Natural killer cell (primary cell): ENCODE data around the gene NEMP2. TPM values are rescaled to one million over a fixed set of nuclear protein-coding genes. Genes with fewer than 3 reads are reported as not detected.

Experiments used
- ATAC-seq, 3 donors: fragments of 150-1000 bp in 2 of 3; fragments of 200-7000 bp in 1 of 3; cut with Tn5 transposase; 1 replicate in 1 of 3; 2 replicates in 2 of 3; pipeline ENCODE4 v1.10.0; 2021; ENCODE audit warnings: mild to moderate bottlenecking in 2 of 3, moderate library complexity in 2 of 3
- DNase-seq, 2 donors: peaks; one replicate each; pipeline versions ENCODE4 v3.0.0 to v3.0.0-alpha.2; 2013 to 2021; ENCODE audit warnings: mixed read lengths in 1 of 2
- H3K27ac ChIP-seq: one replicate; pipeline ENCODE4 v1.5.1; 2013; ENCODE audit warnings: mild to moderate bottlenecking, low read length
- H3K27me3 ChIP-seq: one replicate; pipeline ENCODE4 v1.6.1; 2013; ENCODE audit warnings: low read length; ENCODE audit not compliant: control insufficient read depth, insufficient read depth
- H3K36me3 ChIP-seq: one replicate; pipeline ENCODE4 v1.6.1; 2013; ENCODE audit warnings: low read length; ENCODE audit not compliant: control insufficient read depth, insufficient read depth
- H3K4me1 ChIP-seq: one replicate; pipeline ENCODE4 v1.6.1; 2013; ENCODE audit warnings: low read length; ENCODE audit not compliant: control insufficient read depth, insufficient read depth
- H3K4me3 ChIP-seq: one replicate; pipeline ENCODE4 v1.5.1; 2013; ENCODE audit warnings: low read length
- H3K9me3 ChIP-seq: one replicate; pipeline ENCODE4 v1.6.1; 2013; ENCODE audit warnings: low read length; ENCODE audit not compliant: control insufficient read depth, insufficient read depth
- H3K27ac Mint-ChIP-seq, 2 donors: one replicate each; pipeline ENCODE4 v1.8.0; 2022; ENCODE audit warnings: mild to moderate bottlenecking in 2 of 2, mixed read lengths in 2 of 2, moderate library complexity in 1 of 2
- H3K27me3 Mint-ChIP-seq, 2 donors: one replicate each; pipeline ENCODE4 v1.8.0; 2022; ENCODE audit warnings: low read depth in 2 of 2, mixed read lengths in 2 of 2
- H3K36me3 Mint-ChIP-seq: one replicate; pipeline ENCODE4 v1.8.0; 2022; ENCODE audit warnings: mixed read lengths
- H3K4me1 Mint-ChIP-seq, 2 donors: one replicate each; pipeline ENCODE4 v1.8.0; 2022; ENCODE audit warnings: mixed read lengths in 2 of 2
- H3K4me3 Mint-ChIP-seq: one replicate; pipeline ENCODE4 v1.8.0; 2022; ENCODE audit warnings: mild to moderate bottlenecking, moderate library complexity, mixed read lengths
- H3K9me3 Mint-ChIP-seq, 2 donors: one replicate each; pipeline ENCODE4 v1.8.0; 2022; ENCODE audit warnings: mixed read lengths in 2 of 2
- WGBS: methylation state at CpG from one replicate; pipeline ENCODE4 v1.1.7; 2013; ENCODE audit warnings: missing lambda C conversion rate; ENCODE audit not compliant: insufficient coverage; 5-methylcytosine and 5-hydroxymethylcytosine counted together
- intact Hi-C: fragments of 100-400 bp; cut with micrococcal nuclease; formaldehyde crosslinking; loops from one replicate; pipeline ENCODE4 v1.14.2; 2022
- total RNA-seq, 4 donors: library from RNA; stranded (reverse); fragments of 120-200 nt in 1 of 4; gene quantifications; one replicate each; pipeline versions ENCODE4 v1.2.3 to v1.2.4, GENCODE V29; 2013 to 2022
- TF ChIP-seq, protein P1 (sequence below): fragments of 200-600 bp; IDR thresholded peaks from one replicate; pipeline ENCODE4 v1.8.0; 2022; ENCODE audit warnings: antibody characterized with exemption

Gene NEMP2
- total RNA-seq, 3 donors from 2014 or later (not counting 1 experiment from before 2014, with no cell fraction given): 17.2 to 21.0 (median 18.3) TPM

DNA sequence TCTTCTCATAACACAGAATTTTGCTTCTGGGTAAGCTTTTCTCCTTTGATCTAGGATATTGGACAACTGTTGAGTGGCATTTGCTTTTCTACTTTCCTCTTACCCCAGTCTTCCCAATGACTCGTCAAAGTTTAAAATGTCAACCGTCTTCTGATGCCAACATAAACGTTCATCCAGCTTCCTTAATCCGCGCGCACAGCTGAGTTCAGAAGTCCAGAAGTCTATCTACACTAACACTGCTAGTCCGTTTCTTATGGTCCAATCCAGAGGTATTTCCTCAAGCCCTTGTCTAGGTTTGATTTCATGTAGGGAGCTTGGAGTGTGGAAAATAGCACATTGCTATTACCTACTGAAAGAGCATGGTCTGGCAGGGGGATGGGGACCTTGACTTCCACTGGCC lies 77.7 kb downstream of the NEMP2 start:
- 95% methylated on average over 6 of the region's 7 CpGs for WGBS
- peaks cover 54 to 57% of the 10 kb centered on the region in 2 donors for H3K4me1 Mint-ChIP-seq
- DNase-seq: no peak
- Histone ChIP-seq H3K9me3 (no peaks in the 10 kb centered on the region), H3K36me3 (peaks cover 13% of the 10 kb centered on the region), H3K27me3 (no peaks in the 10 kb centered on the region), H3K4me3 (no peak overlapping the region), H3K4me1 (no peaks in the 10 kb centered on the region), H3K27ac (no peak overlapping the region)
- no peaks in the 10 kb centered on the region for H3K9me3 Mint-ChIP-seq
- no peaks in the 10 kb centered on the region for H3K27me3 Mint-ChIP-seq
- TF ChIP-seq, protein P1, sequence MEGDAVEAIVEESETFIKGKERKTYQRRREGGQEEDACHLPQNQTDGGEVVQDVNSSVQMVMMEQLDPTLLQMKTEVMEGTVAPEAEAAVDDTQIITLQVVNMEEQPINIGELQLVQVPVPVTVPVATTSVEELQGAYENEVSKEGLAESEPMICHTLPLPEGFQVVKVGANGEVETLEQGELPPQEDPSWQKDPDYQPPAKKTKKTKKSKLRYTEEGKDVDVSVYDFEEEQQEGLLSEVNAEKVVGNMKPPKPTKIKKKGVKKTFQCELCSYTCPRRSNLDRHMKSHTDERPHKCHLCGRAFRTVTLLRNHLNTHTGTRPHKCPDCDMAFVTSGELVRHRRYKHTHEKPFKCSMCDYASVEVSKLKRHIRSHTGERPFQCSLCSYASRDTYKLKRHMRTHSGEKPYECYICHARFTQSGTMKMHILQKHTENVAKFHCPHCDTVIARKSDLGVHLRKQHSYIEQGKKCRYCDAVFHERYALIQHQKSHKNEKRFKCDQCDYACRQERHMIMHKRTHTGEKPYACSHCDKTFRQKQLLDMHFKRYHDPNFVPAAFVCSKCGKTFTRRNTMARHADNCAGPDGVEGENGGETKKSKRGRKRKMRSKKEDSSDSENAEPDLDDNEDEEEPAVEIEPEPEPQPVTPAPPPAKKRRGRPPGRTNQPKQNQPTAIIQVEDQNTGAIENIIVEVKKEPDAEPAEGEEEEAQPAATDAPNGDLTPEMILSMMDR: no peak
- H3K4me3 Mint-ChIP-seq: no peak overlapping the region
- no peaks in the 10 kb centered on the region for H3K36me3 Mint-ChIP-seq
- ATAC-seq: no peak
- H3K27ac Mint-ChIP-seq: no peak overlapping the region
- intact Hi-C loops: no loop called here

DNA sequence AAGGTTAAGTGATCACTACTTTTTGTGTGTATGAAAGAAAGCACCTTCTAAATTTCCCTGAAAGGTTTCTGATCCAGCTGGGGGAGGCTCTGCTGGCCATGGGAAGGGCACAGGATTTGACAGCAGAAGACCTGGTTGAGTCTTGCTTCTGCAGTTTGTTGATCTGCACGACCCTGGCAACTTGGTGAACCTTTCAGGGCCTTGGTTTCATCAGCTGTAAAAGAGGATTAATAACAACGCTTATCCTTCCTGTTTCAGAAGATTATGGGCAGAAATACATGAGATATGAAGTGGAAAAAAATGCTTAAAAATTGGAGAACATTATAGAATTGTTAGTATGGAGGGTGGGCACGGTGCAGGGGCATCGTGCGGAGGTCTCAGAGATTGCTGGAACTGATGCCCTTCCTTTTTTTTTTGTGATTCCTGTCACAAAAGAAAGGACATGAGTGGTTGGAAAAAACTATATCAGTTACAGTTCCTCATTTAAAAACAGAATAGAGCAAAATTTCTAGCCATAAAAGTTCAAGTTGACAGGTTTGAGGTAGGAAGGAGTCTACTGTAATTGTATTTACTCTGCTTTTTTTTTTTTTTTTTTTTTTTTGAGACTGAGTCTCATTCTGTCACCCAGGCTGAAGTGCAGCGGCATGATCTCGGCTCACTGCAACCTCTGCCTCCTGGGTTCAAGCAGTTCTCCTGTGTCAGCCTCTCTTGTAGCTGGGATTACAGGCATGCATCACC lies 79.0 kb downstream of the NEMP2 start:
- H3K36me3 ChIP-seq: peaks cover 13% of the 10 kb centered on the region
- DNase-seq: no peak
- Mint-ChIP-seq H3K27me3 (no peaks in the 10 kb centered on the region), H3K9me3 (no peaks in the 10 kb centered on the region), H3K27ac (peak overlapping the region in 1 of 2 donors; percentile 44), H3K4me3 (no peak overlapping the region), H3K4me1 (peaks cover 61% of the 10 kb centered on the region in 2 donors), H3K36me3 (no peaks in the 10 kb centered on the region)
- H3K27me3 ChIP-seq: no peaks in the 10 kb centered on the region
- WGBS: 87% methylated on average over 7 of the region's 7 CpGs
- no peak overlapping the region for H3K27ac ChIP-seq
- H3K9me3 ChIP-seq: no peaks in the 10 kb centered on the region
- no peaks in the 10 kb centered on the region for H3K4me1 ChIP-seq
- no peak overlapping the region for H3K4me3 ChIP-seq
- intact Hi-C loops: no loop called here
- TF ChIP-seq, protein P1: no peak
- no peak for ATAC-seq

DNA sequence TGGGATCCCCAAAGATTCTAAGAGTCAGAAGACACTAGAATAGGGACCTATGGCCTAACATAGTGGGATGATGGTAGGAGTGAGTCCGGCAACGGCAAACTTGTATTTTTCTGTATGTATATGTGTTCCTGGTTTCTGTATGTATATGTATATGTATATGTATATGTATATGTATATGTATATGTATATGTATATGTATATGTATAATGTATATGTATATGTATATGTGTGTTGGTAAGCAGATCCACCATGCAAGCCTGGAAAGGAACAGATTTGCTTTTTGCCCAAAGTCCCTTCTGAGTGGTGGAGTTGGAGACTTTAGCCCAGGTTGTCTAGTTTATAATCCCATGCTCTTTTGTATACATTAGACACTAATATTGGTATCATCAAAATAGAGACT lies 79.7 kb downstream of the NEMP2 start:
- intact Hi-C loops: no loop called here
- no peaks in the 10 kb centered on the region for H3K4me1 ChIP-seq

More for the DNA sequence above, 79.7 kb downstream of the NEMP2 start:
- DNase-seq (no peak), ATAC-seq (no peak)
- Mint-ChIP-seq H3K36me3 (no peaks in the 10 kb centered on the region), H3K27ac (no peak overlapping the region), H3K4me1 (peaks cover 55 to 56% of the 10 kb centered on the region in 2 donors), H3K4me3 (no peak overlapping the region), H3K9me3 (no peaks in the 10 kb centered on the region), H3K27me3 (no peaks in the 10 kb centered on the region)
- Histone ChIP-seq H3K9me3 (no peaks in the 10 kb centered on the region), H3K36me3 (peaks cover 13% of the 10 kb centered on the region), H3K4me3 (no peak overlapping the region), H3K27ac (no peak overlapping the region), H3K27me3 (no peaks in the 10 kb centered on the region)
- TF ChIP-seq, protein P1: no peak
- 100% methylated on average over 2 of the region's 2 CpGs for WGBS

Other genes with a start within 250 kb of the NEMP2 start
- gene HIBCH, start 214.9 kb downstream of the NEMP2 start, total RNA-seq: 10 to 100 TPM; 19.3 to 31.4 (median 21.6) TPM
- 10 to 100 TPM in 1 of 3 donors, 1 to 10 TPM in 2; 9.5 to 16.7 (median 9.6) TPM for gene INPP1, start 191.1 kb downstream of the NEMP2 start, total RNA-seq
- 10 to 100 TPM; 36.7 to 50.5 (median 48.0) TPM for gene MFSD6, start 126.4 kb downstream of the NEMP2 start, total RNA-seq
- gene NAB1, start 114.4 kb upstream of the NEMP2 start, total RNA-seq: 10 to 100 TPM; 31.2 to 42.0 (median 37.8) TPM